ENCODE data around the gene TRMT6. TPM values are rescaled to one million over a fixed set of nuclear protein-coding genes. Genes with fewer than 3 reads are reported as not detected.

Gene TRMT6
- total and polyA plus RNA-seq, 2 experiments from 2014 or later = 9.0 to 14.2 TPM

GRCh38 chr20:5893052-5893451 is 57.3 kb downstream of the TRMT6 start:
- H3K27me3 ChIP-seq = no peaks in the 10 kb centered on the region
- no peak for DNase-seq (ENCODE audit: low spot score)
- 62% methylated on average over 3 of the region's 3 CpGs for whole genome bisulfite sequencing (ENCODE audit: low lambda C conversion rate, missing lambda C conversion rate)
- no peak overlapping the region for H3K4me2 ChIP-seq
- no peaks in the 10 kb centered on the region for H3K36me3 ChIP-seq (replicated peaks; ENCODE audit: insufficient read depth, low read depth)
- H4K20me1 ChIP-seq (ENCODE audit: insufficient read depth, poor library complexity, severe bottlenecking) = no peaks in the 10 kb centered on the region
- no peaks in the 10 kb centered on the region for H3K9me3 ChIP-seq (ENCODE audit: low read depth)
- no peak overlapping the region for H3K27ac ChIP-seq
- H3K4me1 ChIP-seq (ENCODE audit: insufficient read depth) = no peaks in the 10 kb centered on the region
- TF ChIP-seq EZH2 (IDR thresholded peaks at IDR 0.05; ENCODE audit: borderline replicate concordance) = no peak
- no peak for TF ChIP-seq EZH2phosphoT487 (IDR thresholded peaks at IDR 0.05; ENCODE audit: low read depth, severe bottlenecking, unreplicated experiment)
- no peak for TF ChIP-seq CTCF (IDR thresholded peaks at IDR 0.05; ENCODE audit: poor library complexity)
- no peaks in the 10 kb centered on the region for H3K9me2 ChIP-seq (replicated peaks; ENCODE audit: insufficient read depth)
- no peak overlapping the region for H2AFZ ChIP-seq
- no peak overlapping the region for H3K4me3 ChIP-seq
- no peaks in the 10 kb centered on the region for H3K79me2 ChIP-seq

- WGBS (ENCODE audit: low lambda C conversion rate, missing lambda C conversion rate) = 80% methylated on average over 10 of the region's 10 CpGs
- H3K4me3 ChIP-seq = no peak overlapping the region
- no peak for TF ChIP-seq EZH2phosphoT487 (IDR thresholded peaks at IDR 0.05; ENCODE audit: low read depth, severe bottlenecking, unreplicated experiment)
- TF ChIP-seq EZH2 (IDR thresholded peaks at IDR 0.05; ENCODE audit: borderline replicate concordance) = no peak
- no peak for TF ChIP-seq CTCF (IDR thresholded peaks at IDR 0.05; ENCODE audit: poor library complexity)
- no peaks in the 10 kb centered on the region for H3K36me3 ChIP-seq (replicated peaks; ENCODE audit: insufficient read depth, low read depth)
- H3K4me1 ChIP-seq (ENCODE audit: insufficient read depth) = no peaks in the 10 kb centered on the region
- no peak overlapping the region for H2AFZ ChIP-seq
- no peak overlapping the region for H3K27ac ChIP-seq
- H3K27me3 ChIP-seq = no peaks in the 10 kb centered on the region
- no peaks in the 10 kb centered on the region for H4K20me1 ChIP-seq (ENCODE audit: insufficient read depth, poor library complexity, severe bottlenecking)
- H3K9me3 ChIP-seq (ENCODE audit: low read depth) = no peaks in the 10 kb centered on the region
- no peak overlapping the region for H3K4me2 ChIP-seq
- H3K79me2 ChIP-seq = no peaks in the 10 kb centered on the region
- no peaks in the 10 kb centered on the region for H3K9me2 ChIP-seq (replicated peaks; ENCODE audit: insufficient read depth)
- DNase-seq (ENCODE audit: low spot score) = no peak
Measured at GRCh38 chr20:5890773-5891441, 59.4 kb downstream of the TRMT6 start.

GRCh38 chr20:5888041-5888440 is 62.3 kb downstream of the TRMT6 start:
- 88% methylated on average over 1 of the region's 1 CpG for WGBS (ENCODE audit: low lambda C conversion rate, missing lambda C conversion rate)
- Histone ChIP-seq H3K79me2 (no peaks in the 10 kb centered on the region), H3K27me3 (no peaks in the 10 kb centered on the region), H2AFZ (no peak overlapping the region), H3K9me2 (replicated peaks; ENCODE audit: insufficient read depth) (no peaks in the 10 kb centered on the region), H3K4me1 (ENCODE audit: insufficient read depth) (no peaks in the 10 kb centered on the region), H3K36me3 (replicated peaks; ENCODE audit: insufficient read depth, low read depth) (no peaks in the 10 kb centered on the region), H4K20me1 (ENCODE audit: insufficient read depth, poor library complexity, severe bottlenecking) (no peaks in the 10 kb centered on the region), H3K4me2 (no peak overlapping the region), H3K27ac (no peak overlapping the region), H3K9me3 (ENCODE audit: low read depth) (no peaks in the 10 kb centered on the region), H3K4me3 (no peak overlapping the region)
- TF ChIP-seq CTCF (IDR thresholded peaks at IDR 0.05; ENCODE audit: poor library complexity) (no peak), EZH2 (IDR thresholded peaks at IDR 0.05; ENCODE audit: borderline replicate concordance) (no peak), EZH2phosphoT487 (IDR thresholded peaks at IDR 0.05; ENCODE audit: low read depth, severe bottlenecking, unreplicated experiment) (no peak)
- DNase-seq (ENCODE audit: low spot score) = no peak
